Chondrocyte (in vitro differentiated cells): ENCODE results near the gene FAM53A. TPM values are rescaled to one million over a fixed set of nuclear protein-coding genes. Genes with fewer than 3 reads are reported as not detected.
"Not testable (repeated sequence)": the region's sequence is repeated elsewhere in the genome, so short reads cannot be mapped to it uniquely, and the experiment has no call there.

Source experiments
- DNase-seq: peaks from one replicate; pipeline ENCODE4 v3.0.0; 2021; ENCODE audit warnings: mixed read lengths, low spot score
- H3K27ac Mint-ChIP-seq: one replicate; pipeline ENCODE4 v1.8.0; 2021; ENCODE audit warnings: mild to moderate bottlenecking, moderate library complexity, mixed read lengths; ENCODE audit not compliant: unreplicated experiment
- H3K27me3 Mint-ChIP-seq: 2 replicates; pipeline ENCODE4 v1.8.0; 2021; ENCODE audit warnings: low read depth, mixed read lengths
- H3K36me3 Mint-ChIP-seq: 2 replicates; pipeline ENCODE4 v1.8.0; 2021; ENCODE audit warnings: low read depth, mixed read lengths
- H3K4me1 Mint-ChIP-seq: 2 replicates; pipeline ENCODE4 v1.8.0; 2021; ENCODE audit warnings: low read depth, mild to moderate bottlenecking, mixed read lengths
- H3K4me3 Mint-ChIP-seq: one replicate; pipeline ENCODE4 v1.8.0; 2021; ENCODE audit warnings: mild to moderate bottlenecking, moderate library complexity, mixed read lengths; ENCODE audit not compliant: unreplicated experiment
- H3K9me3 Mint-ChIP-seq: 2 replicates; pipeline ENCODE4 v1.8.0; 2021; ENCODE audit warnings: low read depth, mixed read lengths
- total RNA-seq: library from RNA; stranded (reverse); gene quantifications from 3 replicates; pipeline ENCODE4 v1.2.1, GENCODE V29; 2021
- TF ChIP-seq, protein P1 (sequence below): fragments of 200-600 bp; sonication (generic); IDR thresholded peaks from 2 replicates; pipeline ENCODE4 v1.5.0; 2021; ENCODE audit warnings: antibody characterized with exemption, mild to moderate bottlenecking, moderate library complexity

The FAM53A gene
- total RNA-seq, 1 donor from 2014 or later: 6.9 TPM

GRCh38 chr4:1641671-1642070 lies 42.4 kb downstream of the FAM53A start:
- TF ChIP-seq, protein P1, sequence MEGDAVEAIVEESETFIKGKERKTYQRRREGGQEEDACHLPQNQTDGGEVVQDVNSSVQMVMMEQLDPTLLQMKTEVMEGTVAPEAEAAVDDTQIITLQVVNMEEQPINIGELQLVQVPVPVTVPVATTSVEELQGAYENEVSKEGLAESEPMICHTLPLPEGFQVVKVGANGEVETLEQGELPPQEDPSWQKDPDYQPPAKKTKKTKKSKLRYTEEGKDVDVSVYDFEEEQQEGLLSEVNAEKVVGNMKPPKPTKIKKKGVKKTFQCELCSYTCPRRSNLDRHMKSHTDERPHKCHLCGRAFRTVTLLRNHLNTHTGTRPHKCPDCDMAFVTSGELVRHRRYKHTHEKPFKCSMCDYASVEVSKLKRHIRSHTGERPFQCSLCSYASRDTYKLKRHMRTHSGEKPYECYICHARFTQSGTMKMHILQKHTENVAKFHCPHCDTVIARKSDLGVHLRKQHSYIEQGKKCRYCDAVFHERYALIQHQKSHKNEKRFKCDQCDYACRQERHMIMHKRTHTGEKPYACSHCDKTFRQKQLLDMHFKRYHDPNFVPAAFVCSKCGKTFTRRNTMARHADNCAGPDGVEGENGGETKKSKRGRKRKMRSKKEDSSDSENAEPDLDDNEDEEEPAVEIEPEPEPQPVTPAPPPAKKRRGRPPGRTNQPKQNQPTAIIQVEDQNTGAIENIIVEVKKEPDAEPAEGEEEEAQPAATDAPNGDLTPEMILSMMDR: no peak
- DNase-seq: no peak
- peaks cover 2% of the 10 kb centered on the region for H3K36me3 Mint-ChIP-seq
- H3K4me3 Mint-ChIP-seq: no peak overlapping the region
- no peaks in the 10 kb centered on the region for H3K27me3 Mint-ChIP-seq
- no peak overlapping the region for H3K27ac Mint-ChIP-seq
- H3K4me1 Mint-ChIP-seq: peaks cover 3% of the 10 kb centered on the region
- H3K9me3 Mint-ChIP-seq: no peaks in the 10 kb centered on the region

GRCh38 chr4:1640716-1641503 lies 43.2 kb downstream of the FAM53A start:
- not testable (repeated sequence) for H3K4me1 Mint-ChIP-seq

DNA sequence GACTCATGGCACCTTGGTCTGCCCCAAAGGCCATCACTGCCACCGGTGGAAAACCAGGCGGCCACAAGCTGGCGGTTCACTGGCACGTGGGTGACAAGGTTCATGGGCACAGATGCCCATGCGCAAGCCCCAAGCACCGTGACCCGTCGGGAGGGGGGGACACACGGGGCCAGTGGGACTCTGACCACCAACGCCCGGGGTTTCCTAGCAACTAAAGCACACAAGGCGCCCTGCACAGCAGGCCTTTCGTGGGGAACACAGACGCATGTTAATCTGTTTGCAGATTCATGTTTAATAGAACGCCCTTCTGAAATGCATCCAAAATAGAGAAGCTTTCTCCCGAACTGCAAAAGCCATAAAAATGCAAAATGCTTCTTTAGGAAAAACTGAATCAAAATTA lies 43.9 kb downstream of the FAM53A start:
- Mint-ChIP-seq H3K27me3 (no peaks in the 10 kb centered on the region), H3K27ac (no peak overlapping the region), H3K9me3 (peaks cover 4% of the 10 kb centered on the region), H3K4me3 (no peak overlapping the region), H3K4me1 (peaks cover 3% of the 10 kb centered on the region), H3K36me3 (peaks cover 2% of the 10 kb centered on the region)
- no peak for DNase-seq
- TF ChIP-seq, protein P1: no peak

More at GRCh38 chr4:1640716-1641503, 43.2 kb downstream of the FAM53A start:
- H3K27ac Mint-ChIP-seq, DNase-seq, H3K27me3 Mint-ChIP-seq, H3K9me3 Mint-ChIP-seq, H3K36me3 Mint-ChIP-seq, H3K4me3 Mint-ChIP-seq: not testable (repeated sequence)

DNA sequence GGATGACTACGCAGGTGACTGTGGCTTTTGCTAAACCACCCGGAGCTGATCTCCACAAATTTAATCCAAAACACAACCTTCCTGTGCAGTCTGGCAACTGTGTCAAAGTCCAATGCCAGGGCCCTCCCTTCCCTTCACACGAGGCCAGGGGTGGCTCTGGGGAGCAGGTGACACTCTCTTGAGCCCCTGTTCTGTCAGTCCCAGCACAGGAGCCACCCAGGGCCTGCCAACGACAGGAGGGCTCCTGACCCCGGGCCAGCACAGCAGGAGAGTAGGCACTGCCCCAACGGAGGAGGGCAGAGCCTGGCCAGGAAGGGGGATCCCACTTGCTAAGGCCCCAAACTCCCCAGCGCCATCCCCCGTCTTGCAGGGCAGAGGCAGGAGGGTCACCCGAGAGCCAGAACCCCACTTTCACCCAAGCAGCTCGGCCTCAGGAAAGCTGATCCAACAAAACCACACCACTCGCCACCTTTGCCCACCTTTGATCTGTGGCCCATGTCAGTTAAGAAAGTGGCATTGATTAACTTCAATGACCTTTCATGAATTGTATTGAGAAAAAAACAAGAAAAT lies 44.7 kb downstream of the FAM53A start:
- DNase-seq: no peak
- peaks cover 9% of the 10 kb centered on the region for H3K9me3 Mint-ChIP-seq
- H3K27me3 Mint-ChIP-seq: peaks cover 1% of the 10 kb centered on the region
- no peak overlapping the region for H3K27ac Mint-ChIP-seq
- peaks cover 7% of the 10 kb centered on the region for H3K36me3 Mint-ChIP-seq
- TF ChIP-seq, protein P1: no peak
- H3K4me1 Mint-ChIP-seq: no peaks in the 10 kb centered on the region
- no peak overlapping the region for H3K4me3 Mint-ChIP-seq

DNA sequence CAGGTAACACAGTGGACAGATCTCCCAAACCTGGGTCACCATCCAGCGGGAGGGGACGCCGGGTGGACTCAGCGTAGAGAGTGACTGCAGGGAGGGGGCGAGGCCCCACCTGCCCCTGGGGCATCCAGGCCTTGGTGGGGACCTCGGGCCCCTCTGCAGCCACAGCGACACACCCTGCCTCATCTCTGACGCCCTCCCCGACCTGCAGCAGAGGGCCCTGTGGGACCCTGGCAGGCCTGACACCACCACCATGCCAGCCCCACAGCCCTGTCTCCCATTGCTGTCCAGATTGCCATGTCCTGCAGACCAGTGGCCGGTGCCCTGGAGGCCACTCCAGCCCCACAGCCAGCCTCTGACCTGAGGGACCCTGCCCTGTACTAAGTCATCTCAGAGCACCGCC lies 45.2 kb downstream of the FAM53A start:
- H3K36me3 Mint-ChIP-seq: peaks cover 7% of the 10 kb centered on the region
- no peaks in the 10 kb centered on the region for H3K4me1 Mint-ChIP-seq
- no peak overlapping the region for H3K4me3 Mint-ChIP-seq
- peaks cover 9% of the 10 kb centered on the region for H3K9me3 Mint-ChIP-seq
- TF ChIP-seq, protein P1: no peak
- no peak overlapping the region for H3K27ac Mint-ChIP-seq
- H3K27me3 Mint-ChIP-seq: peaks cover 1% of the 10 kb centered on the region
- DNase-seq: no peak

DNA sequence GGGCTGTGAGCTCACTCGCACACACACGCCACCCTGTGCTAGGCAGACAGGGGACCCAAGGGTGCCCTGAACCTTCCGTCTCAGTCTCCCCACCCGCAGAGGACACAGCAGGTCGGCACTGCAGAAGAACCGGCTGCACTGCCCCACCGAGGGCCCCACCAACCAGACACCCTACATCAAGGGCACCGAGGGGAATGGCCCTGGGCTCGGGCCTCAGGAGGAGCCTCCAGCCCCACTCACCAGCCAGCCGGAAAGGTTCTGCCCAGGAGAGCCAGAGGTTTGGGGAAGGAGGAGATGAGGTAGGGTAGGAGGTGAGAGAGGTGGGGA lies 45.9 kb downstream of the FAM53A start:
- TF ChIP-seq, protein P1: no peak
- Mint-ChIP-seq H3K9me3 (peaks cover 9% of the 10 kb centered on the region), H3K27me3 (peaks cover 1% of the 10 kb centered on the region), H3K4me3 (no peak overlapping the region), H3K36me3 (peaks cover 7% of the 10 kb centered on the region), H3K27ac (no peak overlapping the region), H3K4me1 (no peaks in the 10 kb centered on the region)
- DNase-seq: no peak
